ENCODE data around the gene PTPRCAP. TPM values are rescaled to one million over a fixed set of nuclear protein-coding genes. Genes with fewer than 3 reads are reported as not detected.
"Not testable (repeated sequence)": the region's sequence is repeated elsewhere in the genome, so short reads cannot be mapped to it uniquely, and the experiment has no call there.

Gene PTPRCAP
- polyA plus RNA-seq, 1 donor, result 6.8 TPM

GRCh38 chr11:67433536-67434394 lies 3.7 kb downstream of the PTPRCAP start:
- 100% methylated on average over 2 of the region's 22 CpGs for WGBS (ENCODE audit: insufficient coverage, low lambda C conversion rate)
- Histone ChIP-seq H3K9me3 (ENCODE audit: control insufficient read depth, low read depth, low read length) (no peaks in the 10 kb centered on the region), H3K4me3 (ENCODE audit: low read length) (no peak overlapping the region), H3K36me3 (ENCODE audit: control insufficient read depth, insufficient read depth, low read length) (peaks cover 69% of the 10 kb centered on the region), H3K27ac (ENCODE audit: low read length) (no peak overlapping the region), H3K4me1 (ENCODE audit: control insufficient read depth, insufficient read depth, low read length) (peaks cover 10% of the 10 kb centered on the region), H3K27me3 (ENCODE audit: control insufficient read depth, insufficient read depth, low read length) (no peaks in the 10 kb centered on the region)
- no peak for DNase-seq

GRCh38 chr11:67432655-67433349 lies 4.7 kb downstream of the PTPRCAP start:
- Histone ChIP-seq H3K27ac (ENCODE audit: low read length) (no peak overlapping the region), H3K27me3 (ENCODE audit: control insufficient read depth, insufficient read depth, low read length) (no peaks in the 10 kb centered on the region), H3K4me3 (ENCODE audit: low read length) (no peak overlapping the region), H3K9me3 (ENCODE audit: control insufficient read depth, low read depth, low read length) (no peaks in the 10 kb centered on the region), H3K36me3 (ENCODE audit: control insufficient read depth, insufficient read depth, low read length) (peaks cover 59% of the 10 kb centered on the region), H3K4me1 (ENCODE audit: control insufficient read depth, insufficient read depth, low read length) (peaks cover 10% of the 10 kb centered on the region)
- no CpG with 5 or more reads among the region's 22 CpGs for WGBS (ENCODE audit: insufficient coverage, low lambda C conversion rate)
- no peak for DNase-seq

- H3K4me1 ChIP-seq (ENCODE audit: control insufficient read depth, insufficient read depth, low read length), result peaks cover 12% of the 10 kb centered on the region
- DNase-seq, result no peak
- H3K27me3 ChIP-seq (ENCODE audit: control insufficient read depth, insufficient read depth, low read length), result no peaks in the 10 kb centered on the region
- H3K9me3 ChIP-seq (ENCODE audit: control insufficient read depth, low read depth, low read length), result no peaks in the 10 kb centered on the region
- H3K4me3 ChIP-seq (ENCODE audit: low read length), result no peak overlapping the region
- no peak overlapping the region for H3K27ac ChIP-seq (ENCODE audit: low read length)
- H3K36me3 ChIP-seq (ENCODE audit: control insufficient read depth, insufficient read depth, low read length), result peaks cover 53% of the 10 kb centered on the region
- 100% methylated on average over 1 of the region's 24 CpGs for WGBS (ENCODE audit: insufficient coverage, low lambda C conversion rate)
Observed at GRCh38 chr11:67431346-67432249, 5.9 kb downstream of the PTPRCAP start.

GRCh38 chr11:67429722-67430121 lies 7.8 kb downstream of the PTPRCAP start:
- H3K9me3 ChIP-seq (ENCODE audit: control insufficient read depth, low read depth, low read length), result no peaks in the 10 kb centered on the region
- H3K36me3 ChIP-seq (ENCODE audit: control insufficient read depth, insufficient read depth, low read length), result peaks cover 41% of the 10 kb centered on the region
- WGBS (ENCODE audit: insufficient coverage, low lambda C conversion rate), result no CpG with 5 or more reads among the region's 11 CpGs
- H3K4me3 ChIP-seq (ENCODE audit: low read length), result no peak overlapping the region
- H3K4me1 ChIP-seq (ENCODE audit: control insufficient read depth, insufficient read depth, low read length), result peaks cover 12% of the 10 kb centered on the region
- no peaks in the 10 kb centered on the region for H3K27me3 ChIP-seq (ENCODE audit: control insufficient read depth, insufficient read depth, low read length)
- no peak overlapping the region for H3K27ac ChIP-seq (ENCODE audit: low read length)
- DNase-seq, result no peak

- no CpG with 5 or more reads among the region's 12 CpGs for WGBS (ENCODE audit: insufficient coverage, low lambda C conversion rate)
- Histone ChIP-seq H3K4me3 (ENCODE audit: low read length) (peak overlapping the region; percentile 88), H3K9me3 (ENCODE audit: control insufficient read depth, low read depth, low read length) (no peaks in the 10 kb centered on the region), H3K27me3 (ENCODE audit: control insufficient read depth, insufficient read depth, low read length) (no peaks in the 10 kb centered on the region), H3K27ac (ENCODE audit: low read length) (no peak overlapping the region), H3K4me1 (ENCODE audit: control insufficient read depth, insufficient read depth, low read length) (peaks cover 12% of the 10 kb centered on the region), H3K36me3 (ENCODE audit: control insufficient read depth, insufficient read depth, low read length) (peaks cover 36% of the 10 kb centered on the region)
- DNase-seq, result no peak
Observed at GRCh38 chr11:67429038-67429668, 8.3 kb downstream of the PTPRCAP start.

- peak within 1 kb of the TSS; percentile 88 for H3K4me3 ChIP-seq (ENCODE audit: low read length)
- no peaks in the 10 kb centered on the region for H3K27me3 ChIP-seq (ENCODE audit: control insufficient read depth, insufficient read depth, low read length)
- 0% methylated on average over 3 of the region's 68 CpGs for WGBS (ENCODE audit: insufficient coverage, low lambda C conversion rate)
- peak; percentile 98 for DNase-seq
- H3K27ac ChIP-seq (ENCODE audit: low read length), result peak within 1 kb of the TSS; percentile 82
- peaks cover 12% of the 10 kb centered on the region for H3K4me1 ChIP-seq (ENCODE audit: control insufficient read depth, insufficient read depth, low read length)
- no peaks in the 10 kb centered on the region for H3K9me3 ChIP-seq (ENCODE audit: control insufficient read depth, low read depth, low read length)
- peaks cover 27% of the 10 kb centered on the region for H3K36me3 ChIP-seq (ENCODE audit: control insufficient read depth, insufficient read depth, low read length)
Observed at GRCh38 chr11:67428052-67429001, 9.2 kb downstream of the PTPRCAP start, which contains the start of gene RPS6KB2. TSS of gene RPS6KB2 (plus strand) at chr11:67428494. CDS start at chr11:67428546, 52 bp downstream.

- peaks cover 18% of the 10 kb centered on the region for H3K36me3 ChIP-seq (ENCODE audit: control insufficient read depth, insufficient read depth, low read length)
- WGBS (ENCODE audit: insufficient coverage, low lambda C conversion rate), result 50% methylated on average over 4 of the region's 19 CpGs
- not testable (repeated sequence) for H3K9me3 ChIP-seq (ENCODE audit: control insufficient read depth, low read depth, low read length); H3K27me3 ChIP-seq (ENCODE audit: control insufficient read depth, insufficient read depth, low read length); DNase-seq
- H3K27ac ChIP-seq (ENCODE audit: low read length), result peak overlapping the region; percentile 82
- H3K4me1 ChIP-seq (ENCODE audit: control insufficient read depth, insufficient read depth, low read length), result peaks cover 14% of the 10 kb centered on the region
- peak overlapping the region; percentile 88 for H3K4me3 ChIP-seq (ENCODE audit: low read length)
Observed at GRCh38 chr11:67427364-67427859, 10.1 kb downstream of the PTPRCAP start.

GRCh38 chr11:67423891-67424613 lies 13.4 kb downstream of the PTPRCAP start:
- no peak for DNase-seq
- no peaks in the 10 kb centered on the region for H3K9me3 ChIP-seq (ENCODE audit: control insufficient read depth, low read depth, low read length)
- H3K4me1 ChIP-seq (ENCODE audit: control insufficient read depth, insufficient read depth, low read length), result peaks cover 13% of the 10 kb centered on the region
- no peaks in the 10 kb centered on the region for H3K36me3 ChIP-seq (ENCODE audit: control insufficient read depth, insufficient read depth, low read length)
- no peak overlapping the region for H3K4me3 ChIP-seq (ENCODE audit: low read length)
- no peaks in the 10 kb centered on the region for H3K27me3 ChIP-seq (ENCODE audit: control insufficient read depth, insufficient read depth, low read length)
- WGBS (ENCODE audit: insufficient coverage, low lambda C conversion rate), result no CpG with 5 or more reads among the region's 34 CpGs
- H3K27ac ChIP-seq (ENCODE audit: low read length), result no peak overlapping the region

Measured in large intestine (tissue), 3 donors.